ENCODE measurements around the gene BMP7.
"Not testable (repeated sequence)": the region's sequence is repeated elsewhere in the genome, so short reads cannot be mapped to it uniquely, and the experiment has no call there.

Gene BMP7

GRCh38 chr20:57163041-57163440 is 103.4 kb downstream of the BMP7 start:
- TF ChIP-seq CTCF (IDR thresholded peaks at IDR 0.05; ENCODE audit: extremely low read depth, missing control alignments) = no peak
- DNase-seq (ENCODE audit: low spot score) = no peak

- DNase-seq (ENCODE audit: low spot score) = no peak
- no peak for TF ChIP-seq CTCF (IDR thresholded peaks at IDR 0.05; ENCODE audit: extremely low read depth, missing control alignments)
Measured at GRCh38 chr20:57162362-57162652, 104.1 kb downstream of the BMP7 start.

GRCh38 chr20:57161478-57162361 is 104.7 kb downstream of the BMP7 start:
- no peak for DNase-seq (ENCODE audit: low spot score)
- TF ChIP-seq CTCF (IDR thresholded peaks at IDR 0.05; ENCODE audit: extremely low read depth, missing control alignments) = no peak

GRCh38 chr20:57160985-57161384 is 105.5 kb downstream of the BMP7 start:
- TF ChIP-seq CTCF (IDR thresholded peaks at IDR 0.05; ENCODE audit: extremely low read depth, missing control alignments) = no peak
- DNase-seq (ENCODE audit: low spot score) = no peak

- no peak for TF ChIP-seq CTCF (IDR thresholded peaks at IDR 0.05; ENCODE audit: extremely low read depth, missing control alignments)
- no peak for DNase-seq (ENCODE audit: low spot score)
Measured at GRCh38 chr20:57159945-57160610, 106.4 kb downstream of the BMP7 start.

- TF ChIP-seq CTCF (IDR thresholded peaks at IDR 0.05; ENCODE audit: extremely low read depth, missing control alignments) = no peak
- DNase-seq (ENCODE audit: low spot score) = no peak
Measured at GRCh38 chr20:57159193-57159851, 107.1 kb downstream of the BMP7 start.

- TF ChIP-seq CTCF (IDR thresholded peaks at IDR 0.05; ENCODE audit: extremely low read depth, missing control alignments) = no peak
- DNase-seq (ENCODE audit: low spot score) = no peak
Measured at GRCh38 chr20:57158474-57158873, 108.0 kb downstream of the BMP7 start.

GRCh38 chr20:57157787-57158186 is 108.7 kb downstream of the BMP7 start:
- DNase-seq (ENCODE audit: low spot score) = not testable (repeated sequence)

Data from GM20000 (cell line).